Activated CD4-positive, alpha-beta T cell treated with anti-CD3 and anti-CD28 coated beads, Interleukin-2, amount 10 ng/mL, durations not matched to agents 7 days and 5 days (primary cell): ENCODE measurements around the gene CGNL1. TPM values are rescaled to one million over a fixed set of nuclear protein-coding genes. Genes with fewer than 3 reads are reported as not detected.

Experiments
- CTCF ChIA-PET: fragments of 350-600 bp; sonication (Branson Sonifier 250); formaldehyde crosslinking; loops from one replicate; lab custom pipeline; 2021; ENCODE audit warnings: antibody characterized with exemption; lab: Charles Lee
- POLR2A ChIA-PET: fragments of 350-600 bp; sonication (Branson Sonifier 250); formaldehyde crosslinking; loops from one replicate; lab custom pipeline; 2021; ENCODE audit warnings: antibody characterized with exemption; lab: Charles Lee
- DNase-seq: peaks from one replicate; pipeline ENCODE4 v3.0.0-alpha.2; 2020
- H3K27ac Mint-ChIP-seq: one replicate; pipeline ENCODE4 v1.8.0; 2021; ENCODE audit warnings: mild to moderate bottlenecking, moderate library complexity, mixed read lengths
- H3K27me3 Mint-ChIP-seq: one replicate; pipeline ENCODE4 v1.8.0; 2021; ENCODE audit warnings: mixed read lengths
- H3K36me3 Mint-ChIP-seq: one replicate; pipeline ENCODE4 v1.8.0; 2021; ENCODE audit warnings: low read depth, mixed read lengths
- H3K4me1 Mint-ChIP-seq: one replicate; pipeline ENCODE4 v1.8.0; 2021; ENCODE audit warnings: mixed read lengths
- H3K4me3 Mint-ChIP-seq: one replicate; pipeline ENCODE4 v1.8.0; 2021; ENCODE audit warnings: mild to moderate bottlenecking, moderate library complexity, mixed read lengths
- H3K9me3 Mint-ChIP-seq: one replicate; pipeline ENCODE4 v1.8.0; 2021; ENCODE audit warnings: mixed read lengths
- total RNA-seq, 2 experiments: library from RNA; stranded (reverse); gene quantifications; one replicate each; pipeline ENCODE4 v1.2.3, GENCODE V29; 2021

The CGNL1 gene
- total RNA-seq, 2 experiments from 2014 or later: not detected

- Mint-ChIP-seq H3K27me3 (peaks cover 2% of the 10 kb centered on the region), H3K4me1 (no peaks in the 10 kb centered on the region), H3K36me3 (no peaks in the 10 kb centered on the region), H3K27ac (no peak overlapping the region), H3K4me3 (no peak overlapping the region), H3K9me3 (no peaks in the 10 kb centered on the region)
- DNase-seq: no peak
- POLR2A ChIA-PET: no interaction called here
- CTCF ChIA-PET: no interaction called here
These were observed 128.3 kb downstream of the CGNL1 start for GRCh38 chr15:57504599-57504940.

GRCh38 chr15:57505056-57505715 lies 128.9 kb downstream of the CGNL1 start:
- H3K36me3 Mint-ChIP-seq: no peaks in the 10 kb centered on the region
- H3K27ac Mint-ChIP-seq: no peak overlapping the region
- H3K27me3 Mint-ChIP-seq: peaks cover 2% of the 10 kb centered on the region
- no peaks in the 10 kb centered on the region for H3K4me1 Mint-ChIP-seq
- CTCF ChIA-PET: no interaction called here
- POLR2A ChIA-PET: no interaction called here
- DNase-seq: no peak
- H3K9me3 Mint-ChIP-seq: no peaks in the 10 kb centered on the region
- H3K4me3 Mint-ChIP-seq: no peak overlapping the region

GRCh38 chr15:57505949-57506391 lies 129.7 kb downstream of the CGNL1 start:
- Mint-ChIP-seq H3K9me3 (no peaks in the 10 kb centered on the region), H3K4me1 (no peaks in the 10 kb centered on the region), H3K4me3 (no peak overlapping the region), H3K27ac (no peak overlapping the region), H3K36me3 (no peaks in the 10 kb centered on the region), H3K27me3 (peaks cover 2% of the 10 kb centered on the region)
- ChIA-PET POLR2A (no interaction called here), CTCF (no interaction called here)
- DNase-seq: no peak

- Mint-ChIP-seq H3K9me3 (no peaks in the 10 kb centered on the region), H3K27me3 (peaks cover 2% of the 10 kb centered on the region), H3K4me3 (no peak overlapping the region), H3K36me3 (no peaks in the 10 kb centered on the region), H3K4me1 (no peaks in the 10 kb centered on the region), H3K27ac (no peak overlapping the region)
- CTCF ChIA-PET: no interaction called here
- POLR2A ChIA-PET: no interaction called here
- DNase-seq: no peak
These were observed 130.1 kb downstream of the CGNL1 start for GRCh38 chr15:57506422-57506821.

GRCh38 chr15:57507111-57507510 lies 130.8 kb downstream of the CGNL1 start:
- Mint-ChIP-seq H3K27me3 (peaks cover 2% of the 10 kb centered on the region), H3K27ac (no peak overlapping the region), H3K36me3 (no peaks in the 10 kb centered on the region), H3K4me3 (no peak overlapping the region), H3K9me3 (no peaks in the 10 kb centered on the region), H3K4me1 (no peaks in the 10 kb centered on the region)
- POLR2A ChIA-PET: no interaction called here
- CTCF ChIA-PET: no interaction called here
- DNase-seq: no peak

- DNase-seq: no peak
- ChIA-PET CTCF (no interaction called here), POLR2A (no interaction called here)
- H3K36me3 Mint-ChIP-seq: no peaks in the 10 kb centered on the region
- no peaks in the 10 kb centered on the region for H3K4me1 Mint-ChIP-seq
- no peak overlapping the region for H3K4me3 Mint-ChIP-seq
- no peak overlapping the region for H3K27ac Mint-ChIP-seq
- H3K9me3 Mint-ChIP-seq: no peaks in the 10 kb centered on the region
- H3K27me3 Mint-ChIP-seq: peaks cover 2% of the 10 kb centered on the region
These were observed 132.8 kb downstream of the CGNL1 start for GRCh38 chr15:57509126-57509525.

GRCh38 chr15:57509965-57510364 lies 133.7 kb downstream of the CGNL1 start:
- Mint-ChIP-seq H3K36me3 (no peaks in the 10 kb centered on the region), H3K27ac (no peak overlapping the region), H3K4me3 (no peak overlapping the region), H3K4me1 (no peaks in the 10 kb centered on the region), H3K9me3 (no peaks in the 10 kb centered on the region), H3K27me3 (peaks cover 2% of the 10 kb centered on the region)
- ChIA-PET POLR2A (interaction anchor here (0.6 kb wide), 1 partner anchor 769 kb away, joined by 5 read pairs; no protein-coding TSS in a partner anchor), CTCF (no interaction called here)
- DNase-seq: no peak

GRCh38 chr15:57510647-57511046 lies 134.3 kb downstream of the CGNL1 start:
- ChIA-PET POLR2A (interaction anchor here (0.6 kb wide), 1 partner anchor 770 kb away, joined by 5 read pairs; no protein-coding TSS in a partner anchor), CTCF (no interaction called here)
- no peak for DNase-seq
- H3K4me3 Mint-ChIP-seq: no peak overlapping the region
- no peaks in the 10 kb centered on the region for H3K36me3 Mint-ChIP-seq
- H3K9me3 Mint-ChIP-seq: no peaks in the 10 kb centered on the region
- H3K27me3 Mint-ChIP-seq: peaks cover 2% of the 10 kb centered on the region
- no peak overlapping the region for H3K27ac Mint-ChIP-seq
- H3K4me1 Mint-ChIP-seq: no peaks in the 10 kb centered on the region

GRCh38 chr15:57516327-57517029 lies 140.2 kb downstream of the CGNL1 start:
- CTCF ChIA-PET: no interaction called here

GRCh38 chr15:57517030-57517671 lies 140.8 kb downstream of the CGNL1 start:
- no peaks in the 10 kb centered on the region for H3K36me3 Mint-ChIP-seq
- H3K4me3 Mint-ChIP-seq: no peak overlapping the region
- H3K27ac Mint-ChIP-seq: no peak overlapping the region
- DNase-seq: no peak
- ChIA-PET POLR2A (no interaction called here), CTCF (interaction anchor here (1.1 kb wide), 1 partner anchor 34 kb away, joined by 3 read pairs; no protein-coding TSS in a partner anchor)
- no peaks in the 10 kb centered on the region for H3K4me1 Mint-ChIP-seq
- H3K27me3 Mint-ChIP-seq: no peaks in the 10 kb centered on the region
- no peaks in the 10 kb centered on the region for H3K9me3 Mint-ChIP-seq

More at GRCh38 chr15:57516327-57517029, 140.2 kb downstream of the CGNL1 start:
- Mint-ChIP-seq H3K4me3 (no peak overlapping the region), H3K4me1 (no peaks in the 10 kb centered on the region), H3K36me3 (no peaks in the 10 kb centered on the region), H3K27me3 (no peaks in the 10 kb centered on the region), H3K9me3 (no peaks in the 10 kb centered on the region), H3K27ac (no peak overlapping the region)
- no peak for DNase-seq
- POLR2A ChIA-PET: no interaction called here

- ChIA-PET CTCF (no interaction called here), POLR2A (no interaction called here)
- no peaks in the 10 kb centered on the region for H3K4me1 Mint-ChIP-seq
- H3K9me3 Mint-ChIP-seq: no peaks in the 10 kb centered on the region
- no peak overlapping the region for H3K4me3 Mint-ChIP-seq
- H3K27me3 Mint-ChIP-seq: no peaks in the 10 kb centered on the region
- DNase-seq: no peak
- H3K27ac Mint-ChIP-seq: no peak overlapping the region
- H3K36me3 Mint-ChIP-seq: no peaks in the 10 kb centered on the region
These were observed 142.6 kb downstream of the CGNL1 start for GRCh38 chr15:57518779-57519405.

- no peaks in the 10 kb centered on the region for H3K9me3 Mint-ChIP-seq
These were observed 143.5 kb downstream of the CGNL1 start for GRCh38 chr15:57519806-57520205.

GRCh38 chr15:57521503-57521902 lies 145.2 kb downstream of the CGNL1 start:
- no peak overlapping the region for H3K4me3 Mint-ChIP-seq
- POLR2A ChIA-PET: interaction anchor here (0.6 kb wide), 1 partner anchor 30 kb away, joined by 3 read pairs; no protein-coding TSS in a partner anchor
- CTCF ChIA-PET: interaction anchor here (1.6 kb wide), 1 partner anchor 21 kb away, joined by 3 read pairs; no protein-coding TSS in a partner anchor

More at GRCh38 chr15:57519806-57520205, 143.5 kb downstream of the CGNL1 start:
- DNase-seq: no peak
- Mint-ChIP-seq H3K4me3 (no peak overlapping the region), H3K27ac (no peak overlapping the region), H3K36me3 (no peaks in the 10 kb centered on the region), H3K27me3 (no peaks in the 10 kb centered on the region), H3K4me1 (no peaks in the 10 kb centered on the region)
- CTCF ChIA-PET: no interaction called here
- POLR2A ChIA-PET: no interaction called here

More at GRCh38 chr15:57521503-57521902, 145.2 kb downstream of the CGNL1 start:
- H3K27ac Mint-ChIP-seq: no peak overlapping the region
- no peaks in the 10 kb centered on the region for H3K9me3 Mint-ChIP-seq
- H3K4me1 Mint-ChIP-seq: no peaks in the 10 kb centered on the region
- no peak for DNase-seq
- H3K36me3 Mint-ChIP-seq: no peaks in the 10 kb centered on the region
- no peaks in the 10 kb centered on the region for H3K27me3 Mint-ChIP-seq
